HG03025 (cell line): ENCODE data around the gene TRIM69.
"Not testable (repeated sequence)": the region's sequence is repeated elsewhere in the genome, so short reads cannot be mapped to it uniquely, and the experiment has no call there.

ENCODE experiments used
- ATAC-seq: cut with Tn5 transposase; IDR thresholded peaks from one replicate; pipeline ENCODE4 v1.9.1; 2021; ENCODE audit warnings: mild to moderate bottlenecking, moderate library complexity; ENCODE audit not compliant: unreplicated experiment, low FRiP score

TRIM69 gene

GRCh38 chr15:44735482-44736180, 697 bp upstream of the TRIM69 start:
- no peak for ATAC-seq

DNA sequence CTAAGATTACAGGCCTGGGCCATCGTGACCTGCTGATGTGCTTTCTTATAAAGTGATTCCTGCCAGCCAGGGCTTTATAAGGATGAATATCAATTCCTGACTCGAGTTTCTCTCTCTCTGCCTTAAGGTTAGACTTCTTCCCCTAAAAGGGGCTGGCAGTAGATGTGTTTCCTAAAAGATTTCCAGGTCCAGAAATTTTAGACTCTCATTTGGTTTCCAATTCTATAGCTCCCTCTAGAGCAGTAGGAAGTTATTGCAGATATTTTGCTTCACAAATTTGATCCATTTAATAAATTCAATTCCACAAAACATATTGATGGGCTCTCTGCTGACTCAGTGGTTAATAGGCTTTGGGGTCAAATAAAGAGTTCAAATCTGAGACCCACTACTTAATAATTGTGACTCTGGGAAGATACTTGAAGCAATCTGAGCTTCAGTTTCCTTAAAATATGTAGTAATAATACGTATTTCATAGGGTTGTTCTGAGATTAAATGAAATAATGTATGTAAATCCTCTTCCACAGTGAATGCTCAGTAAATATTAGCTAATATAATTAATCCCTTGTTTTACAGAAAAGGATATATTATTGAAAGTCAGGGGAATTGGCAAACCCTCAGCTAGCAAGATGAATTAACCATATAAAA, 2.1 kb downstream of the TRIM69 start:
- ATAC-seq = no peak

DNA sequence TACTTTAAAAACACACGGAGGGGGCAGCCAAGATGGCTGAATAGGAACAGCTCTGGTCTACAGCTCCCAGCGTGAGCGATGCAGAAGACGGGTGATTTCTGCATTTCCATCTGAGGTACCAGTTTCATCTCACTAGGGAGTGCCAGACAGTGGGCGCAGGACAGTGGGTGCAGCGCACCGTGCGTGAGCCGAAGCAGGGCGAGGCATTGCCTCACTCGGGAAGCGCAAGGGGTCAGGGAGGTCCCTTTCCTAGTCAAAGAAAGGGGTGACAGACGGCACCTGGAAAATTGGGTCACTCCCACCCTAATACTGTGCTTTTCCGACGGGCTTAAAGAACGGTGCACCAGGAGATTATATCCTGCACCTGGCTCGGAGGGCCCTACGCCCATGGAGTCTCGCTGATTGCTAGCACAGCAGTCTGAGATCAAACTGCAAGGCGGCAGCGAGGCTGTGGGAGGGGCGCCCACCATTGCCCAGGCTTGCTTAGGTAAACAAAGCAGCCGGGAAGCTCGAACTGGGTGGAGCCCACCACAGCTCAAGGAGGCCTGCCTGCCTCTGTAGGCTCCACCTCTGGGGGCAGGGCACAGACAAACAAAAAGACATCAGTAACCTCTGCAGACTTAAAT, 3.0 kb downstream of the TRIM69 start:
- ATAC-seq = not testable (repeated sequence)

DNA sequence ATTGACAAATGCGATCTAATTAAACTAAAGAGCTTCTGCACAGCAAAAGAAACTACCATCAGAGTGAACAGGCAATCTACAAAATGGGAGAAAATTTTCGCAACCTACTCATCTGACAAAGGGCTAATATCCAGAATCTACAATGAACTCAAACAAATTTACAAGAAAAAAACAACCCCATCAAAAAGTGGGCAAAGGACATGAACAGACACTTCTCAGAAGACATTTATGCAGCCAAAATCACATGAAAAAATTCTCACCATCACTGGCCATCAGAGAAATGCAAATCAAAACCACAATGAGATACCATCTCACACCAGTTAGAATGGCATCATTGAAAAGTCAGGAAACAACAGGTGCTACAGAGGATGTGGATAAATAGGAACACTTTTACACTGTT, 7.1 kb downstream of the TRIM69 start:
- not testable (repeated sequence) for ATAC-seq

DNA sequence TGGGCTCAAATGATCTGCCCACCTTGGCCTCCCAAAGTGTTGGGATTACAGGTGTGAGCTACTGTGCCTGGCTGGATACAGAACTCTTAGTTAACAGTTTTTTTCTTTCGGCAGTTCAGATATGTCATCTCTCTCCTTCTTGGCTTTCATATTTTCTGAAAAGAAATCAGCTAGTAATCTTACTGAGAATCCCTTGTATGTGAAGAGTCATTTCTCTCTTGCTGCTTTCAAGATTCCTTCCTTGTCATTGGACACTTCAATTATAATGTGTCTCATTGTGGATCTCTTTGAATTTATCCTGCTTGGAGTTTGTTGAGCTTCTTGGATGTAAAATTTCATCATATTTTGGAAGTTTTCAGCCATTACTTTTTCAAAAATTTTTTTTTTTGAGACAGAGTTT, 17.0 kb downstream of the TRIM69 start:
- ATAC-seq = no peak

GRCh38 chr15:44763187-44763586, 26.9 kb downstream of the TRIM69 start:
- ATAC-seq = no peak

DNA sequence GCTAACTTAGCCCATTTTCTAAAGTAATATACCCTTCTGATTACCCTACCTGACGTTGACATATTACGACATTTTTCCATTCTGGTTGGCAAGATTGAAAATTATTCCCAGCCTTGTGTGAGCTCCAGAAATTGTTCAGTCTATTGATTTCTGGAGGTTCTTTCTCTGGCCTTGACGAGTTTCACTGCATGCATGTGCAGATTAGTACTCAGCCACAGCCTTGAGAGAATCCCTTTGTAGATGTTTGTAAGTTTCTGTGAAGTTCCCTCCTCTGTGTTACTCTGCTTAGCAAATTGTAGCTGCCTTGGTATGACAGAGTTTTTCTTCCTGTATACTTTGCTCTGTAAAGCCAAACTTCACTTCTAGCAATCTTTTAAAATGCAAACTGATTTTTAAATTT, 27.5 kb downstream of the TRIM69 start:
- no peak for ATAC-seq

GRCh38 chr15:44765036-44765435, 28.7 kb downstream of the TRIM69 start:
- no peak for ATAC-seq

DNA sequence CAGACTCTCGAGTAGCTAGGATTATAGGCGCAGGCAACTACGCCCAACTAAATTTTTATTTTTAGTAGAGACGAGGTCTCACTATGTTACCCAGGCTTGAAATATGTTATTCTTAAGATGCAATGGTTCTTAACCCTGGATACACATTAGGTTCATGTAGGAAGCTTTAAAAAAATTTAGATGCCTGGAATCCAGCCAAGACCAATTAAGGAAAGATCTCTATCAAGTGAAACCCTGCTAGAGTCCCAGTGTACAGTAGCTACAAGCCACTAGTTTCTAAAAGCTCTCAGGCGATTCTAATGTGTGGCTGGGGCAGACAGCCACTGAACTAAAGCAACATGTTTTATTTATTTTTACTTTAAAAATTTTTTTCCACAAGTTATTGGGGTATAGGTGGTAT, 33.2 kb downstream of the TRIM69 start:
- ATAC-seq = no peak

- ATAC-seq = not testable (repeated sequence)
Observed at GRCh38 chr15:44770715-44771114, 34.4 kb downstream of the TRIM69 start.

DNA sequence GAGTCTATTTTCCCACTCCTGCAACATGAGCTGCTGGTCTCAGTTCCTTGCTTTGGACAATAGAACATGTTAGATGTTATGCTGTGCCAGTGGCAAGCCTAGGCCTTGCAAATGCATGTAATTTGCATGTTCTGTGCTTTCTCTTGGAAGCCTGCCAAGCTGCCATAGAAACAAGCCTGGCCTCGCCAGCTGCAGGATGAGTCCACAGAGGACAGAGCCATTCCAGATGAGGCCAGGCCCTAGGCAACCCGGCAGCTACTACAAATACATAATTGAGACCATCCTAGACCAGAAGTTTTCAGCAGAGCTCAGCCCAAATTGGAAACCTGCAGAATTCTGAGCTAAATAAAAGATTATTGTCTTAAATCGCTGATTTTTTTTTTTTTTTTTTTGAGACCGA, 39.6 kb downstream of the TRIM69 start:
- no peak for ATAC-seq

GRCh38 chr15:44779761-44780160, 43.4 kb downstream of the TRIM69 start:
- no peak for ATAC-seq

GRCh38 chr15:44780608-44781007, 44.3 kb downstream of the TRIM69 start:
- ATAC-seq = no peak

- ATAC-seq = no peak
Observed at GRCh38 chr15:44781128-44781810, 44.9 kb downstream of the TRIM69 start.

GRCh38 chr15:44782516-44782915, 46.2 kb downstream of the TRIM69 start:
- ATAC-seq = no peak

- ATAC-seq = not testable (repeated sequence)
Observed at GRCh38 chr15:44784918-44785274, 48.6 kb downstream of the TRIM69 start.

- ATAC-seq = no peak
Observed at GRCh38 chr15:44788748-44789147, 52.4 kb downstream of the TRIM69 start.

- no peak for ATAC-seq
Observed at GRCh38 chr15:44790215-44790614, 53.9 kb downstream of the TRIM69 start.

DNA sequence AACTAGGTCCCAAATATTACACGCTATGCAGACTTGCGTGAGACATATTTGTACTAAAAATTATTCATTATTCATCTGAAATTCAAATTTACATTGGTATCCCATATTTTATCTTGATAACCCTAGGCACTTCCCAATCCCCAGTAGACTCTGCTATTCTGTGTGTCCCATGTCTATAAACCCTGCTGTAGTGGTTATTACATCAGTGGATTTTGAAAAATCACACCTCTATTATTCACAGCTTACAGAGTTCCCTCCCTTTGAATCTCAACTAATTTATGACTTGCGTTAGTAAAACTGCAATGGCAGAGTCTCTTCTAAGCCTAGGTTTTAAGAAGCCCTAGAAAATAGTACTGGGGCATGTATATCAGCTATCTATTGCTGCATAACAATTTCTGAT, 54.3 kb downstream of the TRIM69 start:
- no peak for ATAC-seq

DNA sequence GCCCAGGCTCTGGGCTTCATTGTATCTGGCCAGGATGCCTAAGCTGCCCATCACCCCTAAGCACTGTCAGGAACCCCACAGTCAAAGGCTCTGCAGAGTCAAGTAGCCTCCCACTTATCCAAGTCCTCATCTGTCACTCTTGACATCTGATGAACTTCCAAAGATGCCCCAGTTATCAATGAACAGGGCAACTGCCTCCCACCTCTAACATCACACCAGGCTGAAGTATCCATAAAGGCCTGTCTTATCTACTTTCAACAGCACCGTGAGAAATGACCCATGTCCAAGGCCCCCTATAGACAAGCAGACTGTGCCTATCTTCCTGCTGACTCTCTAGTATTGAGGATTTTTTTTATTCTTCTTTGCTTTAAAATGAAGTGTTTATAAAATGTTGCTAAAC, 56.4 kb downstream of the TRIM69 start:
- no peak for ATAC-seq

- ATAC-seq = no peak
Observed at GRCh38 chr15:44794072-44794471, 57.7 kb downstream of the TRIM69 start.
